CD4-positive, alpha-beta memory T cell (primary cell): ENCODE measurements around the gene TXNL4B. TPM values are rescaled to one million over a fixed set of nuclear protein-coding genes. Genes with fewer than 3 reads are reported as not detected.
"Not testable (repeated sequence)": the region's sequence is repeated elsewhere in the genome, so short reads cannot be mapped to it uniquely, and the experiment has no call there.

Experiments
- CTCF ChIA-PET: fragments of 350-600 bp; sonication (Branson Sonifier 250); formaldehyde crosslinking; loops from one replicate; lab custom pipeline; 2021; ENCODE audit warnings: inconsistent platforms; ENCODE audit not compliant: partially characterized antibody; lab: Charles Lee
- POLR2A ChIA-PET: fragments of 350-600 bp; sonication (Branson Sonifier 250); formaldehyde crosslinking; loops from one replicate; lab custom pipeline; 2021; ENCODE audit not compliant: partially characterized antibody; lab: Charles Lee
- DNase-seq, 5 donors: peaks; one replicate each; pipeline versions ENCODE4 v3.0.0 to v3.0.0-alpha.2; 2020 to 2022; ENCODE audit warnings: mixed read lengths in 1 of 5
- H3K27ac ChIP-seq: one replicate; pipeline ENCODE4 v1.7.0; 2013; ENCODE audit warnings: low read depth, low read length
- H3K27me3 ChIP-seq: 2 replicates; pipeline ENCODE4 v1.7.0; 2013; ENCODE audit warnings: mild to moderate bottlenecking, low read length, moderate library complexity; ENCODE audit not compliant: insufficient read depth
- H3K36me3 ChIP-seq: 2 replicates; pipeline ENCODE4 v1.7.0; 2013; ENCODE audit warnings: mild to moderate bottlenecking, low read length, moderate library complexity; ENCODE audit not compliant: insufficient read depth
- H3K4me1 ChIP-seq: 2 replicates; pipeline ENCODE4 v1.7.0; 2013; ENCODE audit warnings: mild to moderate bottlenecking, low read length, moderate library complexity; ENCODE audit not compliant: insufficient read depth
- H3K4me3 ChIP-seq, 2 donors: one replicate each; pipeline ENCODE4 v1.7.0; 2013; ENCODE audit warnings: low read length in 2 of 2, mild to moderate bottlenecking in 1 of 2
- H3K9me3 ChIP-seq, 2 donors: one replicate each; pipeline ENCODE4 v1.7.0; 2013; ENCODE audit warnings: low read length in 2 of 2, control low read depth in 1 of 2; ENCODE audit not compliant: control insufficient read depth in 1 of 2
- H3K27ac Mint-ChIP-seq, 7 donors: one replicate each; pipeline ENCODE4 v1.8.0; 2020 to 2021; ENCODE audit warnings: mixed read lengths in 7 of 7, mild to moderate bottlenecking in 6 of 7, inconsistent platforms in 3 of 7, moderate library complexity in 3 of 7
- H3K27me3 Mint-ChIP-seq, 2 donors: one replicate each; pipeline ENCODE4 v1.8.0; 2020 to 2021; ENCODE audit warnings: mixed read lengths in 2 of 2
- H3K36me3 Mint-ChIP-seq, 2 donors: one replicate each; pipeline ENCODE4 v1.8.0; 2020 to 2021; ENCODE audit warnings: mixed read lengths in 2 of 2, inconsistent platforms in 1 of 2, mild to moderate bottlenecking in 1 of 2
- H3K4me1 Mint-ChIP-seq, 4 donors: one replicate each; pipeline ENCODE4 v1.8.0; 2020 to 2021; ENCODE audit warnings: mixed read lengths in 4 of 4, mild to moderate bottlenecking in 1 of 4
- H3K4me3 Mint-ChIP-seq, 8 donors: one replicate each; pipeline ENCODE4 v1.8.0; 2020 to 2021; ENCODE audit warnings: mixed read lengths in 8 of 8, mild to moderate bottlenecking in 7 of 8, moderate library complexity in 6 of 8, inconsistent platforms in 3 of 8
- H3K9me3 Mint-ChIP-seq, 8 donors: one replicate each; pipeline ENCODE4 v1.8.0; 2020 to 2021; ENCODE audit warnings: mixed read lengths in 8 of 8, mild to moderate bottlenecking in 5 of 8, inconsistent platforms in 3 of 8, moderate library complexity in 1 of 8
- intact Hi-C: fragments of 100-400 bp; cut with micrococcal nuclease; formaldehyde crosslinking; loops from one replicate; pipeline ENCODE4 v1.15.1; 2023
- polyA plus RNA-seq, 2 donors: library from polyadenylated mRNA; unstranded; fragments of 300-500 nt; fragmentation: Illumina TruSeq; gene quantifications; one replicate each; pipeline ENCODE4 v1.2.3, GENCODE V29; 2021
- total RNA-seq, 2 experiments: library from RNA; stranded (reverse); gene quantifications; one replicate each; pipeline ENCODE4 v1.2.3, GENCODE V29; 2021

The TXNL4B gene
- total and polyA plus RNA-seq, 4 experiments from 2014 or later: 11.3 to 26.1 (median 18.1) TPM

DNA sequence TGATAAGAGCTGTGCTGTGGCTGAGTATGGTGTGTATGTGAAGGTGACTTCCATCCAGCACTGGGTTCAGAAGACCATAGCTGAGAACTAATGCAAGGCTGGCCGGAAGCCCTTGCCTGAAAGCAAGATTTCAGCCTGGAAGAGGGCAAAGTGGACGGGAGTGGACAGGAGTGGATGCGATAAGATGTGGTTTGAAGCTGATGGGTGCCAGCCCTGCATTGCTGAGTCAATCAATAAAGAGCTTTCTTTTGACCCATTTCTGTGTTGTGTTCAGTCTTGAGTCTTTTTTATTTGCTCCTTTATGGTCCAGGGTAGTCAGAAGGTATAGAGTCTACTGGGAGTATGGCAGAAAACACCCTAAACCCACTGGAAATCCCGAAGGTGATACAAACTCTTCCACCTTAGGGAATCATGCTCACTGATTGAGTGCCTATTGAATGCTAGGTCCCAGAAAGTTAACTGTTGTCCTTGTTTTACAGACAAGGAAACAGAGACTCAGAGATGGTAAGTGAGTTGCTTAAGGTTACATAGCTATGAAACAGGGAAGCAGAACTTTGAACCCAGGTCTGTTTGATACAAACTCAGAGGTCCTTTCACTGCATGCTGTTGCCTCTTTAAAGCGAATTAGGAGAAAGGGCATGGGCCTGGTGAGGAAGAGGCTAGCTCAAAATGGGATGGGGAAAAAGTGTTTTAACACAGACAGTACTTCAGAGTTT, 16.3 kb downstream of the TXNL4B start:
- H3K4me3 Mint-ChIP-seq, H3K27me3 ChIP-seq, POLR2A ChIA-PET, H3K4me1 Mint-ChIP-seq, intact Hi-C loops, DNase-seq, H3K9me3 ChIP-seq, H3K27me3 Mint-ChIP-seq, H3K9me3 Mint-ChIP-seq, H3K4me3 ChIP-seq, H3K4me1 ChIP-seq, H3K36me3 ChIP-seq, H3K27ac Mint-ChIP-seq, H3K27ac ChIP-seq: not testable (repeated sequence)
- H3K36me3 Mint-ChIP-seq: peaks cover 0 to 11% of the 10 kb centered on the region in 2 donors
- CTCF ChIA-PET: interaction anchor here (0.9 to 2.6 kb wide), 2 partner anchors 10 to 16 kb away, joined by 3 to 9 read pairs; partner anchors contain the start of gene TXNL4B

DNA sequence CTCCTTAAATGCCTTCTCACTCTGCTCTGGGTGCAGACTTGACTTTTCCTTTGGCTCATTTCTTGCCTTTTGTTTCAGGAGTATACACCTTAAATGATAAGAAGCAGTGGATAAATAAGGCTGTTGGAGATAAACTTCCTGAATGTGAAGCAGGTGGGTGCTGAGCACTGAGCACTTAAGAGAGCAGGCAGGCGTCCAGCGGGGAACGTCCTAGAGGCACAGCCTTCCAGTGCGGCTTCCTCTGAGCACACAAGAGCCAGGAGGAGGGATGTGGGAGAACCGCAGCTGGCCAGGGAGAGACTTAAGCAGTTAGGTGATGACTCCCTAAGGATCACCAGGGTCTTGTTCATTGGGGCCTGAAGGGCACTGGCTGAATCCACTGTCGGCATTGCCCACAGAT, 18.4 kb downstream of the TXNL4B start:
- H3K4me3 Mint-ChIP-seq, intact Hi-C loops, H3K27ac ChIP-seq, CTCF ChIA-PET, POLR2A ChIA-PET, H3K36me3 ChIP-seq, H3K4me1 ChIP-seq, H3K27me3 ChIP-seq, H3K9me3 ChIP-seq, H3K27ac Mint-ChIP-seq, DNase-seq, H3K4me3 ChIP-seq, H3K4me1 Mint-ChIP-seq, H3K27me3 Mint-ChIP-seq, H3K9me3 Mint-ChIP-seq, H3K36me3 Mint-ChIP-seq: not testable (repeated sequence)

DNA sequence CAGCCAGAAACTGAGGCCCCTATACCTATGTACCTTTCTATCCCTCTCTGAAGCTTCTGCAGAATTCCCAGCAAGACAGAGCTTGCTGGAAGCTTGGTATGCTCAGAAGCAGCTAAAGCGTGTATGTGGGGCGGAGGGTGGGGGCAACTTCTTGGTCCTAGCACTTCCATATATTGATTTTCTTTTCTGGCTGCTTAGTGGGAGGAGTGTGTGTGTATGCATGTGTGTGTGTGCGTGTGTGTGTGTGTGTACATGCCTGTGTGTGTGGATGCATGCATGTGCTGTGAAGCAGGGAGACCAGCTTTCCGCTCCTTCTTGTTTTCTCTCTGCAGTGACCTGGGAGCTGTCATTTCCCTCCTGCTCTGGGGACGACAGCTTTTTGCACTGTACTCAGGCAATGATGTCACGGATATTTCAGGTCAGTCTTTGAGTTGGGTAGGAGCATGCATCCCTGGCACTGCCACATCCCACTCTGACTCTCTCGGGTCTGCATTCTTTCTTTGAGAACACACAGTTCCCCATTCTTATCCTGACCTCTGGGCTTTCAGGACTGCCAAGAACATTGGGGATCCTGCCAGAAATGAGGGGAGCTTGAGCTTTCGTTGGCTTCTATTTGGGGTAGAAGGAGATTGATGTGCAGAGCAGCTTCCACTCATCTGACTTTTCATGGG, 19.7 kb downstream of the TXNL4B start:
- Mint-ChIP-seq H3K4me1 (no peaks in the 10 kb centered on the region), H3K4me3 (no peak overlapping the region), H3K9me3 (no peaks in the 10 kb centered on the region), H3K27me3 (no peaks in the 10 kb centered on the region), H3K36me3 (peaks cover 0 to 8% of the 10 kb centered on the region in 2 donors), H3K27ac (no peak overlapping the region)
- DNase-seq: no peak
- Histone ChIP-seq H3K4me3 (no peak overlapping the region), H3K9me3 (no peaks in the 10 kb centered on the region), H3K36me3 (no peaks in the 10 kb centered on the region), H3K27ac (no peak overlapping the region), H3K4me1 (no peaks in the 10 kb centered on the region), H3K27me3 (no peaks in the 10 kb centered on the region)
- CTCF ChIA-PET: interaction anchor here (1.5 kb wide), 1 partner anchor 10 kb away, joined by 3 read pairs; no protein-coding TSS in a partner anchor
- intact Hi-C loops: no loop called here
- POLR2A ChIA-PET: no interaction called here

DNA sequence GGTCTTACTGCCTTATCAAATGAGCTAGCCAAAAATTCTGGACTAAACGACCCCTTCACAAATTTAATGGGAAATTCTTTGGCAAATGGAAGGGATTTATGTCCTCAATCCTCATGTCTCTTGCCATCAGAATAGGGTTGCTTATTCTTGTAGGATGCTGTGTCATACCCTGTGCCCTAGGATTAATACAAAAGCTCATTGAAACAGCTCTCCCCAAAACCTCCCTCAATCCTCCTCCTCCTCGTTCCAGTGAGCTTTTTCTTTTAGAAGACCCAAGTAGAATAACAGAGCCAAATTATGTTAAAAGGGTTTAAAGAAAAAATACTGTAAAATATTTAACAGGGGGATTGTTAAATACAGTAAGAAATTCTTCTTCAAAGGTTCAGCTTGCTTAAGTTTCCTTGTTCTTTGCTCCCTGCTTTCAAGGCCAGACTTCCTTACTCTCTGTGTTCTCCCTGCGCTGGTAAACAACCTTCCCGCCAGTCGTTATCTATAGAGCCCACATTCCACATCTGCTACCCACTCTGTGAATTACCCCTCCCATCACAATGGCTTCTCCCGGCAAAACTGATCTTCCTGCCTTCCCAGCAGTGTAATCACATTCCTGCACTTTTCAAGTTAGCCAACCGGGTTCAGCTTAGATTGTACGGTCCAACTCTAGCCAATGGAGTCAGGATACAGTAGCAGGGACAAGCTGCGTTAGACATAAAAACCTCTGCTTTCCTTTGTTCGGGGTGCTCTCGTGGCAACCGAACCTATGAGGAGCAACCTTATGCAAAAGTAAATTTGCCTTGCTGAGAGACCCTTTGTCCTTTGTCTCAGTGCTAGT, 20.7 kb downstream of the TXNL4B start:
- Mint-ChIP-seq H3K27ac (no peak overlapping the region), H3K4me1 (no peaks in the 10 kb centered on the region), H3K9me3 (no peaks in the 10 kb centered on the region), H3K27me3 (no peaks in the 10 kb centered on the region), H3K36me3 (peaks cover 0 to 3% of the 10 kb centered on the region in 2 donors), H3K4me3 (no peak overlapping the region)
- no peaks in the 10 kb centered on the region for H3K36me3 ChIP-seq
- CTCF ChIA-PET: interaction anchor here (1.0 to 1.5 kb wide), 2 partner anchors 10 to 11 kb away, joined by 3 read pairs; partner anchors contain the start of gene HPR
- no peak overlapping the region for H3K4me3 ChIP-seq
- no peak for DNase-seq
- intact Hi-C loops: no loop called here
- H3K4me1 ChIP-seq: no peaks in the 10 kb centered on the region
- H3K27ac ChIP-seq: no peak overlapping the region
- POLR2A ChIA-PET: no interaction called here
- H3K27me3 ChIP-seq: no peaks in the 10 kb centered on the region
- H3K9me3 ChIP-seq: no peaks in the 10 kb centered on the region

DNA sequence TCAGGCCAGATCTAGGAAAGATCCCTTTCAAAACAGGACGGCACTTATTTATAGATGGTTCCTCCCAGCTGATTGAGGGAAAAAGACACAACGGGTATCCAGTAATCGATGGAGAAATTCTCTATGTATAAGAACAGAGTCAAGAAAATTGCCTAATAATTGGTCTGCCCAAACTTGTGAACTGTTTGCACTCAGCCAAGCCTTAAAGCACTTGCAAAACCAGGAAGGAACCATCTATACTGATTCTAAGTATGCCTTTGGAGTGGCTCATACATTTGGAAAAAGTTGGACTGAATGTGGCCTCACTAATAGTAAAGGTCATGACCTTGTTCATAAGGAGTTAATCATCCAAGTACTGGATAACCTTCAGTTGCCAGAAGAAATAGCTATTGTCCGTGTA, 24.5 kb downstream of the TXNL4B start:
- no peaks in the 10 kb centered on the region for H3K27me3 ChIP-seq
- H3K4me3 Mint-ChIP-seq: no peak overlapping the region
- intact Hi-C loops: no loop called here
- H3K36me3 Mint-ChIP-seq: peaks cover 3 to 9% of the 10 kb centered on the region in 2 donors
- no peaks in the 10 kb centered on the region for H3K36me3 ChIP-seq
- no peaks in the 10 kb centered on the region for H3K9me3 ChIP-seq
- peaks cover 0 to 2% (median 0%) of the 10 kb centered on the region in 4 donors for H3K4me1 Mint-ChIP-seq
- ChIA-PET POLR2A (no interaction called here), CTCF (no interaction called here)
- H3K27ac Mint-ChIP-seq: no peak overlapping the region
- H3K27ac ChIP-seq: no peak overlapping the region
- no peaks in the 10 kb centered on the region for H3K27me3 Mint-ChIP-seq
- no peak for DNase-seq
- H3K4me3 ChIP-seq: no peak overlapping the region
- peaks cover 0 to 2% (median 0%) of the 10 kb centered on the region in 8 donors for H3K9me3 Mint-ChIP-seq
- no peaks in the 10 kb centered on the region for H3K4me1 ChIP-seq

DNA sequence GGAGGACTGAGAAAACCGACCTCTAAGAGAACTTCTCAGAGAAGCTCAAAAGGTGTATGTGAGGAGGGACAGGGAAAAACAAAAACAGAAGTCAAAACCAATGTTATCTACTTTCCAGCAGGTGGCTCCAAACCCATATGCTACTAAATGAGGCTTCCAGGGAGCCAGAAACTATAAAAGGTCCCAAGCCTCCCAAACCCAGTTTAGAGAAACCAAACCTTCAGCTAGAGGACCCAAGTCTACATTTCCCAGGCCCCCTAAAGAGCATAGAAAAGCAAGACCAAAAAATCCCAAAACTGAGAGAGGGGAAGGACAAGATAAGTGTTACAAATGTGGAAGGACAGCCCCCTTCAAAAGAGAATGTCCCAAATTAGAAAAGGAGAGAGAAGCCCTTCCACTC, 26.7 kb downstream of the TXNL4B start:
- intact Hi-C loops: loop anchor here (1.0 kb wide), 1 partner anchor 33 kb away; no protein-coding TSS in a partner anchor
- Mint-ChIP-seq H3K4me3 (no peak overlapping the region), H3K9me3 (peaks cover 0 to 2% (median 0%) of the 10 kb centered on the region in 8 donors), H3K4me1 (peaks cover 0 to 2% (median 0%) of the 10 kb centered on the region in 4 donors), H3K27me3 (no peaks in the 10 kb centered on the region), H3K27ac (peak overlapping the region in 1 of 7 donors; percentile 29), H3K36me3 (peaks cover 3 to 17% of the 10 kb centered on the region in 2 donors)
- DNase-seq: peak in 4 of 5 donors; percentile 4 to 24 (median 9)
- no peaks in the 10 kb centered on the region for H3K36me3 ChIP-seq
- no peaks in the 10 kb centered on the region for H3K9me3 ChIP-seq
- H3K27ac ChIP-seq: no peak overlapping the region
- no peaks in the 10 kb centered on the region for H3K27me3 ChIP-seq
- ChIA-PET CTCF (interaction anchor here (0.9 to 1.6 kb wide), 6 partner anchors 9 to 33 kb away, joined by 3 to 9 read pairs (median 4); no protein-coding TSS in a partner anchor), POLR2A (no interaction called here)
- H3K4me1 ChIP-seq: no peaks in the 10 kb centered on the region
- no peak overlapping the region for H3K4me3 ChIP-seq
